Mesenchymal stem cell (in vitro differentiated cells and primary cell): ENCODE data around the gene ADAMTSL3.
"Not testable (repeated sequence)": the region's sequence is repeated elsewhere in the genome, so short reads cannot be mapped to it uniquely, and the experiment has no call there.

ENCODE experiments used
- DNase-seq: peaks from one replicate; pipeline ENCODE4 v3.0.0-alpha.2; 2013
- H2AFZ ChIP-seq: one replicate; pipeline ENCODE4 v1.6.1; 2013; ENCODE audit warnings: low read depth, mild to moderate bottlenecking, control low read depth, inconsistent platforms, low read length, moderate library complexity
- H2AK5ac ChIP-seq: 2 replicates; pipeline ENCODE4 v1.6.1; 2013; ENCODE audit warnings: low read length, moderate library complexity, mild to moderate bottlenecking, inconsistent platforms; ENCODE audit not compliant: severe bottlenecking
- H2BK120ac ChIP-seq: one replicate; pipeline ENCODE4 v1.6.1; 2013; ENCODE audit warnings: low read depth, mild to moderate bottlenecking, inconsistent platforms, low read length, moderate library complexity
- H2BK12ac ChIP-seq, 2 experiments: one replicate each; pipeline ENCODE4 v1.6.1; 2013; ENCODE audit warnings: inconsistent platforms in 2 of 2, low read length in 2 of 2, mild to moderate bottlenecking in 2 of 2, moderate library complexity in 2 of 2, control low read depth in 1 of 2
- H2BK15ac ChIP-seq: one replicate; pipeline ENCODE4 v1.6.1; 2013; ENCODE audit warnings: mild to moderate bottlenecking, low read depth, inconsistent platforms; ENCODE audit not compliant: poor library complexity, severe bottlenecking
- H2BK5ac ChIP-seq: 2 replicates; pipeline ENCODE4 v1.6.1; 2013; ENCODE audit warnings: low read depth, mild to moderate bottlenecking, low read length, control low read depth, inconsistent platforms; ENCODE audit not compliant: poor library complexity, severe bottlenecking
- H3K14ac ChIP-seq, 2 experiments: one replicate each; pipeline ENCODE4 v1.6.1; 2013; ENCODE audit warnings: inconsistent platforms in 2 of 2, low read length in 2 of 2, control low read depth in 1 of 2, mild to moderate bottlenecking in 1 of 2, moderate library complexity in 1 of 2
- H3K18ac ChIP-seq, 2 experiments: one replicate each; pipeline ENCODE4 v1.6.1; 2013; ENCODE audit warnings: inconsistent platforms in 2 of 2, low read length in 2 of 2, control low read depth in 1 of 2, low read depth in 1 of 2, mild to moderate bottlenecking in 1 of 2
- H3K23ac ChIP-seq, 2 experiments: one replicate each; pipeline ENCODE4 v1.6.1; 2013; ENCODE audit warnings: inconsistent platforms in 2 of 2, low read length in 2 of 2, mild to moderate bottlenecking in 2 of 2, moderate library complexity in 2 of 2, control low read depth in 1 of 2
- H3K27ac ChIP-seq: 2 replicates; pipeline ENCODE4 v1.5.1; 2013; ENCODE audit warnings: mild to moderate bottlenecking, moderate library complexity, low read length, control low read depth, inconsistent platforms; ENCODE audit not compliant: poor library complexity, severe bottlenecking
- H3K27me3 ChIP-seq, 2 experiments: 2 replicates each; pipeline versions ENCODE4 v1.6.1 to v1.7.0; 2013; ENCODE audit warnings: low read length in 2 of 2, mild to moderate bottlenecking in 2 of 2, moderate library complexity in 2 of 2, control low read depth in 1 of 2, inconsistent platforms in 1 of 2; ENCODE audit not compliant: control insufficient read depth in 1 of 2, insufficient read depth in 1 of 2
- H3K36me3 ChIP-seq, 2 experiments: 2 replicates each; pipeline versions ENCODE4 v1.6.1 to v1.7.0; 2013; ENCODE audit warnings: low read length in 2 of 2, control low read depth in 1 of 2, inconsistent platforms in 1 of 2, low read depth in 1 of 2, mild to moderate bottlenecking in 1 of 2; ENCODE audit not compliant: insufficient read depth in 2 of 2, control insufficient read depth in 1 of 2
- H3K4ac ChIP-seq, 2 experiments: one replicate each; pipeline ENCODE4 v1.6.1; 2013; ENCODE audit warnings: inconsistent platforms in 2 of 2, low read length in 2 of 2, mild to moderate bottlenecking in 2 of 2, moderate library complexity in 2 of 2, control low read depth in 1 of 2, low read depth in 1 of 2
- H3K4me1 ChIP-seq: 2 replicates; pipeline ENCODE4 v1.6.1; 2013; ENCODE audit warnings: low read depth, low read length, control low read depth; ENCODE audit not compliant: control insufficient read depth, insufficient read depth
- H3K4me2 ChIP-seq: 2 replicates; pipeline ENCODE4 v1.6.1; 2013; ENCODE audit warnings: low read length, mild to moderate bottlenecking, inconsistent platforms; ENCODE audit not compliant: poor library complexity, severe bottlenecking
- H3K4me3 ChIP-seq, 2 experiments: 2 replicates each; pipeline versions ENCODE4 v1.5.1 to v1.7.0; 2013; ENCODE audit warnings: low read length in 2 of 2, mild to moderate bottlenecking in 2 of 2, control low read depth in 1 of 2, low read depth in 1 of 2; ENCODE audit not compliant: insufficient read depth in 1 of 2
- H3K79me1 ChIP-seq: replicated peaks from 2 replicates; pipeline ENCODE4 v1.6.1; 2013; ENCODE audit warnings: mild to moderate bottlenecking, control low read depth, low read length, inconsistent platforms; ENCODE audit not compliant: poor library complexity, severe bottlenecking
- H3K9ac ChIP-seq: 2 replicates; pipeline ENCODE4 v1.7.0; 2013; ENCODE audit warnings: mild to moderate bottlenecking, low read length, moderate library complexity
- H3K9me3 ChIP-seq: 2 replicates; pipeline ENCODE4 v1.7.0; 2013; ENCODE audit warnings: mild to moderate bottlenecking, low read length; ENCODE audit not compliant: control insufficient read depth
- H4K8ac ChIP-seq: one replicate; pipeline ENCODE4 v1.6.1; 2013; ENCODE audit warnings: inconsistent platforms, mild to moderate bottlenecking, low read length, moderate library complexity
- H4K91ac ChIP-seq: one replicate; pipeline ENCODE4 v1.6.1; 2013; ENCODE audit warnings: mild to moderate bottlenecking, low read length, inconsistent platforms
- WGBS: methylation state at CpG from one replicate; pipeline ENCODE4 v1.1.7; 2013; ENCODE audit warnings: mixed read lengths; 5-methylcytosine and 5-hydroxymethylcytosine counted together

Gene ADAMTSL3

GRCh38 chr15:83964967-83965366, 311.0 kb downstream of the ADAMTSL3 start:
- H3K14ac ChIP-seq, H3K4me2 ChIP-seq, H3K27me3 ChIP-seq, H2BK15ac ChIP-seq, H4K91ac ChIP-seq, H4K8ac ChIP-seq, H3K79me1 ChIP-seq, H3K27ac ChIP-seq, H3K9me3 ChIP-seq, H2AK5ac ChIP-seq, H3K36me3 ChIP-seq, H3K4me3 ChIP-seq, H2AFZ ChIP-seq, H3K4me1 ChIP-seq, H2BK5ac ChIP-seq, H3K9ac ChIP-seq, DNase-seq, H3K23ac ChIP-seq, H3K4ac ChIP-seq, H2BK120ac ChIP-seq, H2BK12ac ChIP-seq, H3K18ac ChIP-seq: not testable (repeated sequence)
- no CpG with 5 or more reads among the region's 1 CpG for WGBS

DNA sequence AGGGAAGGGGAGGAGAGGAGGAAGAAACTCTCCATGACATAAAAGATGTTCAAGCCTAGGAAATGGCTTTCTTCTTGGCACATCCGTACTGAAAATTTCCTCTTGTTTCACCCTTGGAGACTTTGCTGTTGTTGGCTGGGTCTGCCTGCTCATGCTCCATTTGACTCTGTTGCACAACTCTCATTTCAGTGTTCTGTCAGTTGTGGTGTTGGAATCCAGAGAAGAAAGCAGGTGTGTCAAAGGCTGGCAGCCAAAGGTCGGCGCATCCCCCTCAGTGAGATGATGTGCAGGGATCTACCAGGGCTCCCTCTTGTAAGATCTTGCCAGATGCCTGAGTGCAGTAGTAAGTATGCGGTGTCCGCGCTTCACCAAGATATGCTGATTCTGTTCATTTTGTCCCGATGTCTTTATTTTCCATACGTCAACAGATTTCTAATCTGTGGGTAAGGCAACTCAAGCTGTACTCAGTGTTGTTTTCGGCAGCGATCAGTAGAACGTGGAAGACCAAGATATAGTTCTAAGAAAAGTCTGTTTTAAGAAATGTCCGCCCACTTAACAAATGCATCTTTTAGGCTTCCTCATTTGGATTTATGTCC, 316.5 kb downstream of the ADAMTSL3 start:
- H3K23ac ChIP-seq = no peak overlapping the region

DNA sequence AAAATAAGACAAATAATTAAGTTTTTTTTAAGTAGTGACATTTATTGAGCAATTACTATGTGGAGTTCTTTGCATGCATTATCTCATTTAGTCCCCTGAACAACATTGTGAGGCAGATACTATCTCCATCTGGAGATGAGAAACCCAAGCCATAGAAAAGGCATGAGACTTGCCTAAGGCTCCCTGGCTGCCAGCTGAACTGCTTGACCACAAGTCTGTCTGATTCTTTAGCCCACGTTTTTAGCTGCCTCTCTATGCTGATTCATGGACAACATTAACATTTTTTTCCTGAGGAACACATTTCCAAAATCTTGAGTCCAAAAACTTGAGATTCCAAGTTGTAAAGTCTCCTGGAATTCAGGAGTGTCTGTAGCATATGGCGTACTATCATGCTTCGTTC, 318.1 kb downstream of the ADAMTSL3 start:
- H3K27me3 ChIP-seq = no peaks in the 10 kb centered on the region
- H2BK5ac ChIP-seq = no peak overlapping the region
- no peak overlapping the region for H3K27ac ChIP-seq
- no peak overlapping the region for H2BK15ac ChIP-seq
- no peaks in the 10 kb centered on the region for H3K4me1 ChIP-seq
- H2BK12ac ChIP-seq = no peak overlapping the region
- H3K14ac ChIP-seq = no peak overlapping the region
- H3K9me3 ChIP-seq = peaks cover 12% of the 10 kb centered on the region
- 63% methylated on average over 3 of the region's 3 CpGs for WGBS
- no peak overlapping the region for H3K23ac ChIP-seq
- H3K36me3 ChIP-seq = no peaks in the 10 kb centered on the region
- H3K9ac ChIP-seq = no peak overlapping the region
- H3K4me3 ChIP-seq = no peak overlapping the region
- H3K18ac ChIP-seq = no peak overlapping the region
- H3K4ac ChIP-seq = no peak overlapping the region
- H4K91ac ChIP-seq = no peak overlapping the region
- DNase-seq = no peak
- H2AFZ ChIP-seq = no peak overlapping the region
- H2AK5ac ChIP-seq = no peak overlapping the region
- H2BK120ac ChIP-seq = no peak overlapping the region
- no peaks in the 10 kb centered on the region for H3K79me1 ChIP-seq
- no peak overlapping the region for H4K8ac ChIP-seq
- no peak overlapping the region for H3K4me2 ChIP-seq

More for the DNA sequence above, 316.5 kb downstream of the ADAMTSL3 start:
- H3K4ac ChIP-seq = no peak overlapping the region
- H3K14ac ChIP-seq = no peak overlapping the region
- no peaks in the 10 kb centered on the region for H3K79me1 ChIP-seq
- H3K9me3 ChIP-seq = no peaks in the 10 kb centered on the region
- no peak for DNase-seq
- H3K4me3 ChIP-seq = no peak overlapping the region
- no peak overlapping the region for H2AK5ac ChIP-seq
- no peak overlapping the region for H4K8ac ChIP-seq
- no peak overlapping the region for H2BK15ac ChIP-seq
- H3K36me3 ChIP-seq = no peaks in the 10 kb centered on the region
- H3K27ac ChIP-seq = no peak overlapping the region
- H4K91ac ChIP-seq = no peak overlapping the region
- H2AFZ ChIP-seq = no peak overlapping the region
- H2BK12ac ChIP-seq = no peak overlapping the region
- H3K9ac ChIP-seq = no peak overlapping the region
- no peaks in the 10 kb centered on the region for H3K27me3 ChIP-seq
- no peak overlapping the region for H2BK5ac ChIP-seq
- no peak overlapping the region for H2BK120ac ChIP-seq
- WGBS = 95% methylated on average over 11 of the region's 12 CpGs
- no peak overlapping the region for H3K4me2 ChIP-seq
- H3K4me1 ChIP-seq = no peaks in the 10 kb centered on the region
- H3K18ac ChIP-seq = no peak overlapping the region

DNA sequence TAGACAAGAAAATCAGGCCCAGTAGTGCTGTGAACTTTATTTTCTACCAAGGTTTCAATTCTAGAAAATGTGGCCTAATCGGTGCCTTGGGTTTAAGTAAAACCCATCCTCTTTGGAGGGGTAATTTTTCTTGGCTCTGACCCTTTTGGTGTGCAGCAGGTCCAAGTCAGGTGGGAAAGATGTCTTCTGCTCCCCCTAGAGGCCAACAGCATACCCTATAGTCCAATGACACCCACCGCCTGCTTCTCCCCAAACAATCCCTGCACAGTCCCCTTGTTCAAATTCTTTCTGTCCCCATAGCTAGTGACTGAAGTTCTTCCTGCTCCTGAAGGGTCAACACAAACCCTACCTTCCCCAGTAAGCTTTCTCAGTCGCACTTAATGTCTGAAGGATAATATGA, 319.9 kb downstream of the ADAMTSL3 start:
- no peak for DNase-seq
- Histone ChIP-seq H4K91ac (no peak overlapping the region), H3K23ac (no peak overlapping the region), H3K18ac (no peak overlapping the region), H2BK120ac (no peak overlapping the region), H3K4me3 (no peak overlapping the region), H3K4me1 (no peaks in the 10 kb centered on the region), H4K8ac (no peak overlapping the region), H3K14ac (no peak overlapping the region), H2AK5ac (no peak overlapping the region), H3K27ac (no peak overlapping the region), H3K9ac (no peak overlapping the region), H3K36me3 (no peaks in the 10 kb centered on the region), H2AFZ (no peak overlapping the region), H2BK5ac (no peak overlapping the region), H3K4ac (no peak overlapping the region), H2BK12ac (no peak overlapping the region), H3K4me2 (no peak overlapping the region), H2BK15ac (no peak overlapping the region), H3K9me3 (peaks cover 16% of the 10 kb centered on the region), H3K79me1 (no peaks in the 10 kb centered on the region), H3K27me3 (no peaks in the 10 kb centered on the region)
- 85% methylated on average over 2 of the region's 3 CpGs for WGBS
